GM18519 (cell line): ENCODE data around the gene NEK5.
"Not testable (repeated sequence)": the region's sequence is repeated elsewhere in the genome, so short reads cannot be mapped to it uniquely, and the experiment has no call there.

Source experiments
- ATAC-seq: cut with Tn5 transposase; IDR thresholded peaks from one replicate; pipeline ENCODE4 v1.9.1; 2021; ENCODE audit warnings: mild to moderate bottlenecking, moderate library complexity; ENCODE audit not compliant: unreplicated experiment, low FRiP score

NEK5 gene, protein sequence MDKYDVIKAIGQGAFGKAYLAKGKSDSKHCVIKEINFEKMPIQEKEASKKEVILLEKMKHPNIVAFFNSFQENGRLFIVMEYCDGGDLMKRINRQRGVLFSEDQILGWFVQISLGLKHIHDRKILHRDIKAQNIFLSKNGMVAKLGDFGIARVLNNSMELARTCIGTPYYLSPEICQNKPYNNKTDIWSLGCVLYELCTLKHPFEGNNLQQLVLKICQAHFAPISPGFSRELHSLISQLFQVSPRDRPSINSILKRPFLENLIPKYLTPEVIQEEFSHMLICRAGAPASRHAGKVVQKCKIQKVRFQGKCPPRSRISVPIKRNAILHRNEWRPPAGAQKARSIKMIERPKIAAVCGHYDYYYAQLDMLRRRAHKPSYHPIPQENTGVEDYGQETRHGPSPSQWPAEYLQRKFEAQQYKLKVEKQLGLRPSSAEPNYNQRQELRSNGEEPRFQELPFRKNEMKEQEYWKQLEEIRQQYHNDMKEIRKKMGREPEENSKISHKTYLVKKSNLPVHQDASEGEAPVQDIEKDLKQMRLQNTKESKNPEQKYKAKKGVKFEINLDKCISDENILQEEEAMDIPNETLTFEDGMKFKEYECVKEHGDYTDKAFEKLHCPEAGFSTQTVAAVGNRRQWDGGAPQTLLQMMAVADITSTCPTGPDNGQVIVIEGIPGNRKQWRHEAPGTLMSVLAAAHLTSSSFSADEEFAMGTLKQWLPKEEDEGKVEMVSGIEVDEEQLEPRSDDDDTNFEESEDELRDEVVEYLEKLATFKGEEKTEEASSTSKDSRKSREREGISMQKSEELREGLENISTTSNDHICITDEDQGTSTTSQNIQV

DNA sequence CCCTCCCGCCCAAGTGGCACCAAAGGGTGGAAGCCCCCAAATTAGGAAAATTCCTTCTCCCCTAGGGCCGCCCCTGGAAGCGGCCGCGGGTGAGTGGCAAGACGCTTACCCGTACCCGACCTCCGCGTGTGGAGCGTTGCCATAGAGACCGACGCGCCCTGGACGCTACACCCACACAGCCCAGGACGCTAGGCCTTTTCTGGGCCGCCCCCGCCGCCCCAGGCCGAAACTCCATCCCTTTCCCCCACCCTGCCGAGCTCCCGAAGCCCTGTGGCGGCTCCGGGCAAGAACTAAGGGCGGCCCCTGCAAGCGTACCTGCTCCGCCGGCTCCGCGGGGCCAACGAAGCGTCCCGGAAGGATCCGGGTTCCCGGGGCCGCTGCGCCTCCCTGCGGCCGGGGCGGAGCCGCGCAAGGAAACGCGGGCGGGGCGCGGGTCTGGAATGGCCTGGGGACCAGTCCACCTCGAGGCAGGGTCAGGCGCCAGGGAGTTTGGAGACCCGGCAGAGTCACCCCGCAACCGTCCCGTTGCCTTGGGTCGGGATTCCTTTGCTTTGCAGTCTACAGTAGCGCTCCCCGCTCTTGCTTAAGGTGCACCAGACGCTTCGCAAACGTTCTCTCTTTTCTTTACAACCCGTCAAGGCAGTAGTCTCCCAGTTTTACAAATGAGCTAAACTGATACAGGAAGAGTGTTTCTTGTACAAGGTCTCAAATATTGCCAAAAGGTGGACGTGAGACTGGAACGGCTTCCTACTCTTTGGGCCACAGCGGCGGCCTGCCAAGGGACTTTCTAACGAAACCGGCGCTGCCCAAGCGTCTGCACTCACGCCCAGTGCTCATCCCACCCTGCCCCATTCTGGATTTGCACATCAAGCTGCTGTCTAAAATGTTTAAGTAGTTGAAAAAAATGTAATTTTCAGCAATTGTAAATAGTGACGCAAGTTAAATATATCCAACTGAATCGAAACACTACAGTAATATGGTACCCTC is at the start of gene NEK5:
Gene NEK5, minus strand, starts transcription at position 360 of the 987 bp plus-strand sequence. CDS start 1,591 bp downstream, outside the sequence.
- peak; percentile 48 for ATAC-seq

GRCh38 chr13:52177276-52177675 is 48.4 kb upstream of the NEK5 start:
- no peak for ATAC-seq

GRCh38 chr13:52173970-52174369 is 45.1 kb upstream of the NEK5 start:
- not testable (repeated sequence) for ATAC-seq

GRCh38 chr13:52173373-52173772 is 44.5 kb upstream of the NEK5 start:
- ATAC-seq: no peak

GRCh38 chr13:52171686-52172085 is 42.8 kb upstream of the NEK5 start:
- ATAC-seq: not testable (repeated sequence)

DNA sequence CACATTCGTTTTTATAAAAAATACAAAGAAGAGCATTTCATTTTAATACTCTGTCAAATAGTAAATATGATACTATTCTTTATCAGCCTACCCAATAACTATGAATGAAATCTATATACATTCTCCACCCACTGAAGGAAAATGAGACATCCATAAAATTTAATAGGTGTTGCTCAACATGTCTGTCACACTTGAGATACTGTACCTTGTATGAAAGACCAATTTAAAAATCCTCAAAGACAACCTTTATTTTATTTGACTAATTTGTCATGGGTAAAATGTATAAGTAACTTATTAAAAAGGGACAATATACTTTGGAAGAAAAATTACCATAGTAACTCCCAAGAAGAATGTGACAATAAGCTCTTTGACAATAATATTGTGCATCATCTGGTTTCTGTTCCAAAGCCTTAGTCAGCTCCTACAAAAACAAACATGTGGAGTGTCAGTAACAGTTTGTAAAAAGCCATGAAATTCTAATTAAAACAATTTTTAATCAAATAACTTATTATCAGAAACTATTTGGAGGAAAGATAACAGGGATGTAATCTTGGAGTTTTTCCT is 42.0 kb upstream of the NEK5 start:
- ATAC-seq: not testable (repeated sequence)

- no peak for ATAC-seq
These were observed 41.0 kb upstream of the NEK5 start for GRCh38 chr13:52169839-52170238.

DNA sequence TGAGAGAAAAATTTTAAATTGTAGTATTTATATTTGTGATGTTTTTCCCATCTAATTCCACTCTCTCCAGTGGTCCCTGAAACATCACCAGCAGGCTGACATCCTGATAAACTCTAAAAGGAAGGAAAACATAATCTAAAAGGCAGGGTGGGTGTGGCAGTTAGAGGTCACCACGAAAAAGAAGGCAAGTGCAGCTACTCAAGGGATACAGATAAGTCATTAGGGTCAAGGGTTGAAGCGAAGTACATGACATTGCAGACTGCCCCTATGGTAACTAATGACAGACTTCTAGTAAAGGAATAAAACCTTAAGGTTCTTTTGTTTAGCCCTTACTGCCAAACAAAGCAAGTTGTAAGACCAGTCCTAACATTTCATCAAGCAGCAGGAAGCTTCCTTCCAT is 36.5 kb upstream of the NEK5 start:
- ATAC-seq: no peak

GRCh38 chr13:52164989-52165388 is 36.1 kb upstream of the NEK5 start:
- no peak for ATAC-seq

DNA sequence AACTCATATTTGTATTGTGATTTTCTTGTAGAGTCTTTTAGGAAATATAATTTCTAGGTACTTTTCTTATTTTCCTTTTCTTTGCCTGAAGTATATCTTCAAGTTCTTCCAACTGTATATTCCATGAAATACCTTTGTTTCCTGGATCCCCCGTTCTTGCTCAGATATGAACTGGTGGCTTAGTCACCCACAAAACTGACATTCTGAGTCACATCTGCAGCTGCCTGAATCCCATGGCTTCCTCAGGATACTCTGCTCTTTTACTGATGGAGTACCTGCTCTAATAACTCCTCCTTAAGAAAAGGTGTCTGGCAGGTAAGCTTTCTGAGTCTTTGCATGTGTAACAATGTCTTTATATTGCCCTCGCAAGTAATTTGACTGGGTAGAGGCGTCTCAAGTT is 35.0 kb upstream of the NEK5 start:
- not testable (repeated sequence) for ATAC-seq

DNA sequence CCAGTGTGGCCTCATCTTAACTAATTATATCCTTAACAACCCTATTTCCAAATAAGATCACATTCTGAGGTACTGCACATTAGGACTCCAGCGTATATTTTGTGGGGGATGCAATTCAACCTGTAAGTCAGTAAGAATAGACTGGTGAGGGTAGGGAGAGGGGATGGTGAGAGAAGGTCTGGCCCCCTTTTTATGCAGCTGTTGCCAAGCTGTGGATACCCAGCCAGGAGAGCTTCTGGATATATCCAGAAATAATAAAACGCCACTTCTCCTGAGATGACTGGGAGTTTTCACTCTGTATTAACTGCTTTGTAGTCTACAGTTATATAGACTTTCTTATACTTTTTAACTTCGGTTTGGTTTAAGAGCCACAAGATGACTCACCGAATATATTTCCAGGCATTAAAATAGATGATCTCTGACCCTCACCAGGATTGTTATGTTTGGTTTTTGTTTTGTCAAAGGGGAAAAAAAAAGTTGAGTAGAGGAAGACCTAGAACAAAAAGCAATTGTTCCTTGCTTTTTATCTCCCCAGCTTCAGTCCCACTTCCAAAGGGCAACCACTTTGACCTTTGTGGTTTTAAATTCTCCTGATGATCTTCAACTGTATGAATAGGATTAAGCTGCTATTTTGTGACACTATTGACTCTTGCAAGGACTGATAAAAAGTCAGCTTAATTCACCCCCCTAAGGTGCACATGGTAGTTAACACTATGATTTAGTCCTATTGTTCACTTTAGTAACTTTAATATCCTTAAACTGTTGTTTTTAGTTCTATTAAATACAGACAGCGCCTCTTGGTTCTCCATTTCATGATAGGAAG is 33.6 kb upstream of the NEK5 start:
- no peak for ATAC-seq

- no peak for ATAC-seq
These were observed 32.3 kb upstream of the NEK5 start for GRCh38 chr13:52161181-52161646.

GRCh38 chr13:52160506-52160905 is 31.6 kb upstream of the NEK5 start:
- no peak for ATAC-seq

GRCh38 chr13:52160053-52160452 is 31.2 kb upstream of the NEK5 start:
- no peak for ATAC-seq

DNA sequence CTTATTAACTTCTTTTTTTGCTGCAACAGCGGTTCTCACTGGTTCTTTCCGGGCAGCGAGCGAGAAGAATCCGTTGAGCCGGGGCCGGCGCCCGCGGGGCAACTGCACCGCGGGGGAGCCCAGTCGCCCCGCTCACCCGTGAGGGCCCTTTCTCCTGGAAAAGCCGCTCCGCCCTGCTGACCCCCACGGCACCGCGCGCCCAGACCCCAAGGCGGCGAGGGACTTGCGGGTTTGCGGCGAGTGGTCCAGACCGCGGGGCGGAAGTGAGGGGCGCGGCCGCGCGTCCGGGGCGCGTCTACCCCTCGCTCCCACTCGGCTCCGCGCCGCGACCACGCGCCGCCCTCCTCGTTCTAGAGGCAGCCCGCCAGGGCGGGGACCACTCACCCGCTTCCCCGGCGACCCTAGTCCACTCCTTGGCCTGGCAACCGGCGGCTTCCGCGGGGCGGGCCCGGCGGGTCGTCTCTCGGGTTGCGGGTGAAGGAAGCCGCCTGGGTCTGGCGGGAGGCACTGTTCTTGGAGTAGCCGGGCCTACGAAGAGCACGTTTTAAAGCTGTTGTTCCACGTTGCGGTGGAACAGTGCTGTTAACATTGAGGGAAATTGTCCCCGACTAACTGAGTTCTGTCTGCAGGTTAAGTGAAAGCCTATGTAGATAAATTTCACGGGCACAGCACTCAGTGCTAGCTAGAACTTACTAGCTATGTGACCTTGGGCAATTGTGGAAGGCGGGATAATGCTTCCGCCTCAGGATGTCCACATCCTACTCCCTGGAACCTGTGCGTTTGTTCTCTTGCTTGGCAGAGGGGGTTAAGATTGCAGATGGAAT is 30.5 kb upstream of the NEK5 start, which contains the start of gene NEK3:
Gene NEK3, minus strand, starts transcription at position 439 of the 824 bp plus-strand sequence. CDS start 3,406 bp downstream, outside the sequence.
- peak; percentile 65 for ATAC-seq

DNA sequence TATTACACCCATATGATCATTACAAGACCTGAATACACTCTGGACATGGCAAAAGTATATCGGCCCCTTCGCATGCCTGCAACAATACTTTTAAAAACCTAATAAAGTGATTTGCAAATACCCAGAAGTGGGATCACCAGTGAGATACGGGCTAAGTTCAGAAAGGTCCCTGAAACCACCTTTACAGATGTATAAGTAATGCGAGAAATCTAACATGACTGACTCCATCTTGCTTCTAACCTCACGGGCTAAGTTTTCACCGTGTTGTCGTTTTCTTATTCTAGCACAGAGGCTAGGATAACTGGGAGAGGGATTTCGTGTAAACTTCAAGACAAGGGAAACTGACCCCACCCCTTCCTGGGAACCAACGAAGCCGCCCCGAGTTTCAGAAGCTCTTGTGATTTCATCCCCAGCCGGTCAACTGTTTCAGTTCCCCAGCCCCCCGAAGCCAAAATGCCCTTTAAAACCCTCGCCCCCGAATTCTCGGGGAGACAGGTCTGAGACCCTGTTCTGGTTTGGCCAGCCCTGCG is 29.8 kb upstream of the NEK5 start:
- ATAC-seq: no peak

GRCh38 chr13:52156724-52157261 is 27.9 kb upstream of the NEK5 start:
- ATAC-seq: no peak

DNA sequence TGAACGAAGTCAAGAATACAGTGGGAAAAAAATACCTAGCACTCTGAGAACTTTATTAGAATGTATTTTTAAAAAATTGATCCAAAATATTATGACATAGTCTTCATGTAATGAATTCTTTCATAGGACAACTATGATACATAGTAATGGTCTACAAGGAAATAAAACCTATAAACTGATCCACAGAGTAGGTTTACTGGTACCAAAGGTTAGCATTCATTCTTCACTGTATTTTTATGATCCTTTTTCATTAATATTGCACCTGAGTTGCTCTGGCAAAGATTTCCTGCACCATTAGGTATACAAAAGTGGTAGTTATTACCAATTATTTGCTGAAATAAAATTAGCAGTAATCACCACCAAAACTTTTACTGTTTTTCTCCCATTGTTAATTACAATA is 26.3 kb upstream of the NEK5 start:
- ATAC-seq: no peak
